ENCODE results near the gene TTF2.
"Not testable (repeated sequence)": the region's sequence is repeated elsewhere in the genome, so short reads cannot be mapped to it uniquely, and the experiment has no call there.

TTF2 gene

GRCh38 chr1:117093870-117094621 lies 33.9 kb downstream of the TTF2 start:
- Mint-ChIP-seq H3K4me3 (no peak overlapping the region), H3K36me3 (ENCODE audit: low read depth) (peaks cover 88% of the 10 kb centered on the region), H3K27me3 (no peaks in the 10 kb centered on the region), H3K4me1 (ENCODE audit: low read depth) (peaks cover 20% of the 10 kb centered on the region), H3K27ac (peak overlapping the region; percentile 11), H3K9me3 (no peaks in the 10 kb centered on the region)

- H3K27me3 Mint-ChIP-seq = no peaks in the 10 kb centered on the region
- peaks cover 94% of the 10 kb centered on the region for H3K36me3 Mint-ChIP-seq (ENCODE audit: low read depth)
- H3K4me1 Mint-ChIP-seq (ENCODE audit: low read depth) = peaks cover 20% of the 10 kb centered on the region
- no peak overlapping the region for H3K4me3 Mint-ChIP-seq
- H3K9me3 Mint-ChIP-seq = no peaks in the 10 kb centered on the region
- H3K27ac Mint-ChIP-seq = no peak overlapping the region
These were observed 34.9 kb downstream of the TTF2 start for GRCh38 chr1:117094841-117095604.

GRCh38 chr1:117096951-117097408 lies 36.9 kb downstream of the TTF2 start:
- Mint-ChIP-seq H3K27ac (no peak overlapping the region), H3K9me3 (no peaks in the 10 kb centered on the region), H3K4me3 (no peak overlapping the region), H3K36me3 (ENCODE audit: low read depth) (peaks cover 91% of the 10 kb centered on the region), H3K4me1 (ENCODE audit: low read depth) (peaks cover 20% of the 10 kb centered on the region), H3K27me3 (no peaks in the 10 kb centered on the region)

GRCh38 chr1:117097443-117097842 lies 37.3 kb downstream of the TTF2 start:
- Mint-ChIP-seq H3K36me3 (ENCODE audit: low read depth) (peaks cover 91% of the 10 kb centered on the region), H3K4me1 (ENCODE audit: low read depth) (peaks cover 17% of the 10 kb centered on the region), H3K9me3 (no peaks in the 10 kb centered on the region), H3K27me3 (no peaks in the 10 kb centered on the region), H3K4me3 (no peak overlapping the region), H3K27ac (no peak overlapping the region)

GRCh38 chr1:117098287-117098890 lies 38.3 kb downstream of the TTF2 start:
- H3K4me1 Mint-ChIP-seq (ENCODE audit: low read depth) = peaks cover 8% of the 10 kb centered on the region
- H3K27me3 Mint-ChIP-seq = no peaks in the 10 kb centered on the region
- H3K36me3 Mint-ChIP-seq (ENCODE audit: low read depth) = peaks cover 90% of the 10 kb centered on the region
- no peak overlapping the region for H3K4me3 Mint-ChIP-seq
- no peaks in the 10 kb centered on the region for H3K9me3 Mint-ChIP-seq
- no peak overlapping the region for H3K27ac Mint-ChIP-seq

GRCh38 chr1:117101334-117101733 lies 41.2 kb downstream of the TTF2 start:
- no peaks in the 10 kb centered on the region for H3K27me3 Mint-ChIP-seq
- H3K36me3 Mint-ChIP-seq (ENCODE audit: low read depth) = peaks cover 87% of the 10 kb centered on the region
- no peak overlapping the region for H3K4me3 Mint-ChIP-seq
- H3K4me1 Mint-ChIP-seq (ENCODE audit: low read depth) = no peaks in the 10 kb centered on the region
- H3K9me3 Mint-ChIP-seq = no peaks in the 10 kb centered on the region
- no peak overlapping the region for H3K27ac Mint-ChIP-seq

GRCh38 chr1:117101858-117102257 lies 41.7 kb downstream of the TTF2 start:
- not testable (repeated sequence) for H3K9me3 Mint-ChIP-seq; H3K4me1 Mint-ChIP-seq (ENCODE audit: low read depth); H3K4me3 Mint-ChIP-seq; H3K27me3 Mint-ChIP-seq; H3K27ac Mint-ChIP-seq
- H3K36me3 Mint-ChIP-seq (ENCODE audit: low read depth) = peaks cover 87% of the 10 kb centered on the region

GRCh38 chr1:117104986-117105385 lies 44.9 kb downstream of the TTF2 start:
- no peaks in the 10 kb centered on the region for H3K9me3 Mint-ChIP-seq
- no peak overlapping the region for H3K4me3 Mint-ChIP-seq
- H3K27me3 Mint-ChIP-seq = no peaks in the 10 kb centered on the region
- H3K36me3 Mint-ChIP-seq (ENCODE audit: low read depth) = peaks cover 70% of the 10 kb centered on the region
- peaks cover 10% of the 10 kb centered on the region for H3K4me1 Mint-ChIP-seq (ENCODE audit: low read depth)
- no peak overlapping the region for H3K27ac Mint-ChIP-seq

- peaks cover 15% of the 10 kb centered on the region for H3K4me1 Mint-ChIP-seq (ENCODE audit: low read depth)
- no peak overlapping the region for H3K4me3 Mint-ChIP-seq
- H3K27ac Mint-ChIP-seq = no peak overlapping the region
- H3K9me3 Mint-ChIP-seq = no peaks in the 10 kb centered on the region
- H3K36me3 Mint-ChIP-seq (ENCODE audit: low read depth) = peaks cover 63% of the 10 kb centered on the region
- H3K27me3 Mint-ChIP-seq = no peaks in the 10 kb centered on the region
These were observed 45.6 kb downstream of the TTF2 start for GRCh38 chr1:117105722-117106121.

GRCh38 chr1:117106478-117106877 lies 46.4 kb downstream of the TTF2 start:
- Mint-ChIP-seq H3K27me3 (no peaks in the 10 kb centered on the region), H3K27ac (no peak overlapping the region), H3K4me3 (no peak overlapping the region), H3K9me3 (no peaks in the 10 kb centered on the region), H3K36me3 (ENCODE audit: low read depth) (peaks cover 55% of the 10 kb centered on the region), H3K4me1 (ENCODE audit: low read depth) (peaks cover 18% of the 10 kb centered on the region)

GRCh38 chr1:117107364-117107763 lies 47.2 kb downstream of the TTF2 start:
- peaks cover 49% of the 10 kb centered on the region for H3K36me3 Mint-ChIP-seq (ENCODE audit: low read depth)
- no peaks in the 10 kb centered on the region for H3K27me3 Mint-ChIP-seq
- H3K4me1 Mint-ChIP-seq (ENCODE audit: low read depth) = peaks cover 18% of the 10 kb centered on the region
- H3K9me3 Mint-ChIP-seq = no peaks in the 10 kb centered on the region
- no peak overlapping the region for H3K4me3 Mint-ChIP-seq
- no peak overlapping the region for H3K27ac Mint-ChIP-seq

- Mint-ChIP-seq H3K4me3 (no peak overlapping the region), H3K27me3 (no peaks in the 10 kb centered on the region), H3K4me1 (ENCODE audit: low read depth) (peaks cover 18% of the 10 kb centered on the region), H3K9me3 (no peaks in the 10 kb centered on the region), H3K27ac (no peak overlapping the region), H3K36me3 (ENCODE audit: low read depth) (peaks cover 24% of the 10 kb centered on the region)
These were observed 50.6 kb downstream of the TTF2 start for GRCh38 chr1:117110774-117111173.

- H3K4me1 Mint-ChIP-seq (ENCODE audit: low read depth) = peaks cover 18% of the 10 kb centered on the region
- H3K4me3 Mint-ChIP-seq = no peak overlapping the region
- no peak overlapping the region for H3K27ac Mint-ChIP-seq
- no peaks in the 10 kb centered on the region for H3K9me3 Mint-ChIP-seq
- peaks cover 10% of the 10 kb centered on the region for H3K36me3 Mint-ChIP-seq (ENCODE audit: low read depth)
- no peaks in the 10 kb centered on the region for H3K27me3 Mint-ChIP-seq
These were observed 52.1 kb downstream of the TTF2 start for GRCh38 chr1:117112047-117112717.

- H3K27me3 Mint-ChIP-seq = no peaks in the 10 kb centered on the region
- no peak overlapping the region for H3K27ac Mint-ChIP-seq
- peaks cover 18% of the 10 kb centered on the region for H3K4me1 Mint-ChIP-seq (ENCODE audit: low read depth)
- no peaks in the 10 kb centered on the region for H3K9me3 Mint-ChIP-seq
- H3K36me3 Mint-ChIP-seq (ENCODE audit: low read depth) = peaks cover 3% of the 10 kb centered on the region
- no peak overlapping the region for H3K4me3 Mint-ChIP-seq
These were observed 53.1 kb downstream of the TTF2 start for GRCh38 chr1:117113199-117113598.

GRCh38 chr1:117114877-117115276 lies 54.8 kb downstream of the TTF2 start:
- H3K9me3 Mint-ChIP-seq = no peaks in the 10 kb centered on the region
- no peak overlapping the region for H3K27ac Mint-ChIP-seq
- peaks cover 9% of the 10 kb centered on the region for H3K4me1 Mint-ChIP-seq (ENCODE audit: low read depth)
- H3K27me3 Mint-ChIP-seq = no peaks in the 10 kb centered on the region
- H3K36me3 Mint-ChIP-seq (ENCODE audit: low read depth) = no peaks in the 10 kb centered on the region
- H3K4me3 Mint-ChIP-seq = no peak overlapping the region

Data from stimulated activated naive CD8-positive, alpha-beta T cell treated with anti-CD3 and anti-CD28 coated beads, Interleukin-15, Interleukin-2, amounts not matched to agents 100 ng/mL and 50 ng/mL, for 24 hours (primary cell).